DMS53 treated with DMSO at 0.1 percent for 48 hours (cell line): ENCODE results near the gene ZNF764.
"Not testable (repeated sequence)": the region's sequence is repeated elsewhere in the genome, so short reads cannot be mapped to it uniquely, and the experiment has no call there.

Experiments
- DNase-seq: peaks from one replicate; lab custom pipeline; 2025; ENCODE audit not compliant: unreplicated experiment; lab: John Stamatoyannopoulos, UW

The ZNF764 gene

DNA sequence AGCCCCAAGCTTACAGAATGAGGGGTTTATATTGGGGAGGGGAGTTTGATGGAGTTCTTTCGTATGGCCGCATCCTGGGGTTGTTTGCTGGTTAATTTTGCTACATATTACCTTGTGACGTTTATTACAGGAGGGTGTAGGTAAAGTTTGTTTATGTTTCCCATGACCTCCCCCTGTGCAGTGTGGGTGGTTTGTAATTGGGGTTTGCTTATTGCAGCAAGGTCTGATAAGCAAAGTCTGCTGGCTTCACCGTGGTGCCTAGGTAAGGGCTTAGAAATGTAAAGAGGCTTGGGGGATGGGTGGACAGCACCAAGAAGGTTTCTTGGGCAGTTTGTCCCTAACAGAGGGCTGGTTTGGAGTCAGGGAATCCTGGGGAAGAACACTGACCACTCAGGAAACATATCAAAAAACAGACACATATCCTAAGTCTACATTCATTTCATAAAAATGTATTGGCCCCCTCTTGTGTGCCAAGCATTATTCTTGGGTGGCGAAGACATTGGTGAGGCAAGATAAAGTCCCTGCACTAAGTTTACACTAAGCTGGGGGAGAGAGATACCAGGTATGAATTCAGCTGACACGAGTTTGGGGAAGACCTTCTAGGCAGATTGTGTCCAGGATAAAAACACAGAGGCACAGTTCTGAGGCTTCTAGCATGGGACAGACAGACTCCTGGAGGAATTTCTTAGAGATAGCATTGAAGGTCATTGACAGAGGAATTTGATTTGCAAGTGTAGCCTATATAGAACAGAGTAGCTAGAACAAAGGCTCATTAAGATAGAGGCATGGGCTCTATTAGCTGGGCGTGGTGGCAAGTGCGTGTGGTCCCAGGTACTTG, 9.5 kb downstream of the ZNF764 start:
- no peak for DNase-seq

- no peak for DNase-seq
Observed at GRCh38 chr16:30546115-30546514, 12.1 kb downstream of the ZNF764 start.

DNA sequence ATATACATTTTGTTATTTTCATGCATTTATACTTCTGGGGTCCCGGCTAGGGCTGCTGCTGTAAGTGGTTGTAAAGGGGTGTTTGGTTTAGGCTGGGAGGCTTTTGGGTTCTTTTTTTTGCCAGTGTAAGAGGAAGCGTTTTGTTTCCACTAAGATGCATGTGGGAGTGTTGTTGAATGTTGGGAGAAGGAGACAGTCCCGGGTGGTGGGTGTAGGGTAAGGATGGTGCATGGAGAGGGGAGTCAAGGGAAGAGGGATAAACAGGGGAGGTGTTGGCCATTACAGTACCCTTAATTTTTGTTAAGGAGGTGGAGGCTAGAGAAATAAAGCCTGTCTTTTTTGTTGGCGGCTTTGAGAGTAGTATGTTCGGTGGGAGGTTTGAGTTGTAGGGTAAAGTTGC, 15.1 kb downstream of the ZNF764 start:
- no peak for DNase-seq

DNA sequence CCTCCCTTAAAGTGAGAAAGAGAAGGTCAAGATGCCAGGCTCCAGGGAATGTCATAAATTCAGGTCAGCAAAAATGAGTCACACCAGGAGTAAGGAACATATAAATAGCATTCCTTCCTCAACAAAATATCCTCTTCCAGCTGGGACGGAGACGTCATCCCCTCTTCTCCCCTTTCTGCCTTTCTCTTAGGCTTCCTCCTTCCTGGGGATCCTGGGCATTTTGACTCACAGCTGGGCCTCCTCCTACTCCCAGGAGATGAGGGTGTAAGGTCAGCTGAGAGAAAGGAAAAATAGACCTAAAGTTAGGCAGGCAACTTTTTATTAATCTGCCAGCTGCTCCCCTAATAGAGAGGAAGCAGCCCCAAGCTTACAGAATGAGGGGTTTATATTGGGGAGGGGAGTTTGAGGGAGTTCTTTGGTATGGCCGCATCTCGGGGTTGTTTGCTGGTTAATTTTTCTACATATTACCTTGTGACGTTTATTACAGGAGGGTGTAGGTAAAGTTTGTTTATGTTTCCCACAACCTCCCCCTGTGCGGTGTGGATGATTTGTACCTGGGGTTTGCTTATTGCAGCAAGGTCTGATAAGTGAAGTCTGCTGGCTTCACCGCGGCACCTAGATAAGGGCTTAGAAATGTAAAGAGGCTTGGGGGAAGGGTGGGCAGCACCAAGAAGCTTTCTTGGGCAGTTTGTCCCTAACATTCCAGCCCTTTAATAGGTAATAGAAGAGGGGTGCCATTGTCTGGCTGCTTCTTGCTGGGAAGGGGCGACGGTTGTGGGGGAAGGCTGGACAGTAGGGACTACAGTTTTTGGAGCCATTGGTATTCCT, 16.5 kb downstream of the ZNF764 start:
- DNase-seq, result no peak

DNA sequence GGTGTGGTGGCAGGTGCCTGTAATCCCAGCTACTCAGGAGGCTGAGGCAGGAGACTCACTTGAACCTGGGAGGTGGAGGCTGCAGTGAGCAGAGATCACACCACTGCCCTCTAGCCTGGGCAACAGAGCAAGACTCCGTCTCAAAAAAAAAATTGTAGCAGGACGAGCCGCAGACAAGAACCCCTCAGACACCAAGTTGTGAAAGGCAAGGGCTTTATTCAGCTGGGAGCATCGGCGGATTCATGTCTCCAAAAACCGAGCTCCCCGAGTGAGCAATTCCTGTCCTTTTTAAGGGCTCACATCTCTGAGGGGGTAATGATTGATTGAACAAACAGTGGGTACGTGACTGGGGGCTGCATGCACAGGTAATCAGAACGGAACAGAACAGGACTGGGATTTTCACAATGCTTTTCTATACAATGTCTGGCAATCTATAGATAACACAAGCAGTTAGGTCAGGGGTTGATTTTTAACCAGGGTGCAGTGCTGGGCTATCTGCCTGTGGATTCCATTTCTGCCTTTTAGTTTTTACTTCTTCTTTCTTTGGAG, 17.2 kb downstream of the ZNF764 start:
- DNase-seq, result not testable (repeated sequence)

- not testable (repeated sequence) for DNase-seq
Observed at GRCh38 chr16:30539986-30540526, 18.1 kb downstream of the ZNF764 start.

DNA sequence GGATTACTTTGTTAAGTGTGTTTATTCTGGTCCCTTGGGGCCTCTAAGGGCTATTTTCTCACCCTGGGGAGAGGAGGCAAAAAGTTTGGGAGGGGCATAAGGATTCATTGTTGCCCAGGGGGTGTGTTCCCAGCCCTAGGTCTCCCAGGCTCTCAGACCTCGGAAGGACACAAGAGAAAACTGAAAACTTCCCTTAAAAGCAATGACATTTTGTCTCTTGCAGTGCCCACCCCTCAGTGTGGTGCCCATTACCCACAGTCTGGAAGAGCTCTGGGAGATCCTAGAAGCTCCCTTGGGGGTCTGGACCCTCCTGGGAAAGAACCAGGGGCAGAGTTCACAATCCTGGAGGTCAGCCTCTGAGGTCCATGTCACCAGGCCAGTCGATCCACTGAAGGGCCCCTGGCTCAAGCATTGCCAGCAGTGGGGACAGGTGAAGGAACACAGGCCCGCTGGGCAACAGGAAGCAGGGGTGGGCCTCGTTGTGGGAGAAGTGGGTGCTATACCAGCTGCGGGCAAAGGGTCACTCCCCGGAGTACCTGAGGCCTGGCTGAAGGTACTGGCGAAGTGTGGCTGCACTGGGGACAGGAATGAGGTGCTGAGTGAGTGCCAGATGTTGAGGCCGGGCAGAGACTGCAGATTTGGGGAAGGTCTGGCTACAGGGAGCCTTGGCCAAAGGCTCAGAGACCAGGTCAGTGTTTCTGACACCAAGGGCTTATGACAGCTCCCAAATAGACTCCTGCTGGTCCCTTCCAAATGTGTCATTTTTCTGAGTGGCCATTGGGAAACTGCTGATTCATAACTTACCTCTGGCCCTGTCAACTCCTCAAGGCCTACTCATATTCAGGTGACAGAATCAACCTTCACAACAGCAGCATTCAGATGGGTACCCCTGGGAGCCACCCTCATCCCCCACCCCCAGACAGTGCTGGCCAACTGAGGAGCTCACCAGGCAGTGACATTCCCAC, 18.9 kb downstream of the ZNF764 start:
- no peak for DNase-seq

GRCh38 chr16:30536391-30537024, 21.7 kb downstream of the ZNF764 start:
- DNase-seq, result not testable (repeated sequence)

DNA sequence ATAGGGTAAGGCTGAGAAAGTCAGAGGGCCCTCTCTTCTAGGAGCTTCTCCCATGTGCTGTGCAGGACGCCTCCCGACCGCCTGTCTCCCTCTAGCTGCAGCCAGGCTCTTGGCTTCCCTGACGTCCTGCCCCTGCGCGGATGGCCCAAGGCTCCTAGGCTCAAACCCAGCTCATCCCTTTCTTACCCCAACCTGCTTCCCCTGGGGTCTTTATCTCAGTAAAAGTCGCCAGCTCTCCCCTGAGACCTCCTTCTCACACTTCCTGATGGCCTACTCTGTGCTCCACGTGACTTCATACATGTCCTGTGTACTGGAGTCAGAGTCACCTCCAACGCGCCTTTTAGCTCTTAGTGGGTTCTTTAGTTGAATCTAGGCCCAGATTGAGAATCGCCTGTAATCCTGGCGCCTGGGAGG, 22.4 kb downstream of the ZNF764 start:
- DNase-seq, result peak; percentile 72

GRCh38 chr16:30535106-30535776, 22.9 kb downstream of the ZNF764 start:
- DNase-seq, result no peak

GRCh38 chr16:30534368-30535105, 23.6 kb downstream of the ZNF764 start, which contains the start of gene ZNF747:
ZNF747 (minus strand) TSS chr16:30534858; CDS start chr16:30534679, 179 bp downstream.
- DNase-seq, result peak; percentile 80

- DNase-seq, result no peak
Observed at GRCh38 chr16:30533748-30534367, 24.3 kb downstream of the ZNF764 start.

DNA sequence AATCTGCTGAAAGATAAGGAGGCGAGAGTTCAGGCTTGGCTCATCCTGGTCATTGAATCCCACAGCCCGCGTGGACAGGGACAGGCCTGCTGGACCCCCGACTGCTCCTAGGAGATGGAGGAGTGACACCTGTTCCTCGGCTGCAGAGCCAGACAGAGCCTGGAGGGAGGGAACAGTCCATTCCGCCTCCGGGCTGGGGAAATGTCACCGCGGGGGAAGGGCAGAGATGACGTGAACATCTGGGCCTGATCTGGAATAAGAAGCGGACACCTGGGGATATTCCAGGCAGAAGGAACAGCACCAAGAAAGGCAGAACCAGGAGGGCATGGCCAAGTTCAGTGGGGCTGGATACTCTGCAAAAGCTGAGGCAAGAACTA, 25.0 kb downstream of the ZNF764 start:
- no peak for DNase-seq

- no peak for DNase-seq
Observed at GRCh38 chr16:30532285-30533145, 25.7 kb downstream of the ZNF764 start.

GRCh38 chr16:30530163-30531037, 27.8 kb downstream of the ZNF764 start:
- DNase-seq, result no peak

DNA sequence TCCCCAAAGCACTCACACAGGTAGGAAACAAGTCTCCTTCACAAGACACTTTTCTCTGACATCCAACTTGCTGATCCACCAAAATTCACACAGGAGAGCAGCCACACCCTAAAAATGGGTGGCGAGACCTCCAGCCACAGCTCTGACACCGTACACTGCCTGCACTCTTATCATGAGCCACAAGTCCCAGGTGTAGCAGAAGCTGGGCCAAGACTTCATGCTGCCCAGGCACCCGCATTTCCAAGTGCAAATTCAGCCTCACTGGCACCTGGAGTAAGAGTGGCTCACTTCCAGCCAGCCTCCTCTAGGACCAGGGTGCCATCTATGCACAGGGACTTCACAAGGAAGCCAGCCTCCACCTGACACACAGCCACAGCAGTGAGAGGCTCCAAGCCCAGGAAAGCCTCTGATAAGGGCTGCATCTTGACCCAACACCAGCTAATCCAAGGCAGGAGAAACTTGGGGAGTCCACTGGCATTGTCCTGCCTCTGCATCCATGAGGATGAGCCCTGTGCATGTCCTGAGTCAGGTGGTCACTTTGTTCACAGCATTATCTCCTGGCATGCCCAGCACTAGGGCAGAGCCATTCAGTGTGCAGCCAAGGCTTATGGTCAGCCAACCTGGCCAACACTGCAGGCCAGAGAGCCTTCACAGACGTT, 29.2 kb downstream of the ZNF764 start:
- DNase-seq, result no peak
